ENCODE results near the gene CEP70. TPM values are rescaled to one million over a fixed set of nuclear protein-coding genes. Genes with fewer than 3 reads are reported as not detected.
"Not testable (repeated sequence)": the region's sequence is repeated elsewhere in the genome, so short reads cannot be mapped to it uniquely, and the experiment has no call there.

CEP70 gene
- total RNA-seq, 1 donor from 2014 or later = 13.9 TPM

DNA sequence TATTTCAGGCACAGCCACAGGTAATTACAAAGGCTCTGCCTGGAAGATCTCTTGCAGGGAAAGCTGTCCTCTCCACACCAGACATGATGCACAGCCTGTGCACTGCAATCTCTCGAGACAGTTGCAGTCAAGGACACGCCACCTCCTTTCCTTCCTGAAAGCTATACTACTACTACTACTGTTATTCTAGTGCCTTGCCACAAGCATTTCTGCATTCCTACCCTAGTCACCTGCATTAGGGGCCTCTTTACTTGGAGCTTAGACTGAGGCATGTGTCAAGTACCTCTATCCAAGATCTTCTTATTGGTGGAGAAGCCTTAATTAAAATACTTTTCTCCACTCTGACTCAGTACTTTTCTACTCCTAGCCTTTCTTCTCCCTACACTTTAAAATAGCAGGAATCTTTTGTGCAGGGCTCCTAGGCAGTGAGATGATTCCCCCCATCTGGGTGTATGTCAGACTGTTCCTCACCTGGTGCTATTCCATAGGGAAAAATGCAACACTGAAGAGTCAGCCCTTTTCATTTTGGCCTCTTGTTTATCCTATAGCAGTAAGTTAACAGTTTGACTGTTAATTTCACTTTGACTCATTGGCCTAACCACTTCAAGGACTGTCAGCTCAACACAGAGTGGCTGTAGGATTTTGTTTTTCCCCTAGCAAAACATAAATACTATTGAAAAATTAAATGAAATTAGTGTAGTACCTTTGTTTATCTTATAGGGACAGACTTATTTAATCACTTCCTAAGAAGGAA is 80.8 kb downstream of the CEP70 start:
- DNase-seq (ENCODE audit: low read depth in 2 of 2) = no peak

DNA sequence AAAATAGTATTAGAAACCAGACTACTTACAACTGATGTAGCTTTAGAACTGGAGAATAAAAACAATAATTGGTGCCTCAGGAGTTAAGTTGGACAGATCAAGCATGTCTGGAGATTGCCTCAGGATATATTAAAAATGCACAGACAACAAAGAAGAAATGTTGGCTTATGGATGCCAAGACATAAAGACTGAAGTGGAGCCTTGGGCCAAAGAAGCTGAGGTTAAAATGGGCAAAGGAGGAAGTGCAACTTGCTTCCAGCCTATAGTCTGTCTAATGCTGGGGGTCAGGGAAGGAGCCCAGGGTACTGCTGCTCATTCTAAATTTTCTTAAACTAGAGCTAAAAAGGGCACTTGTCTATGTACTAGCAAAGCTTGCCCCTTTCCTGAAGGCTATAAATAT is 82.1 kb downstream of the CEP70 start:
- no peak for DNase-seq (ENCODE audit: low read depth in 2 of 2)

DNA sequence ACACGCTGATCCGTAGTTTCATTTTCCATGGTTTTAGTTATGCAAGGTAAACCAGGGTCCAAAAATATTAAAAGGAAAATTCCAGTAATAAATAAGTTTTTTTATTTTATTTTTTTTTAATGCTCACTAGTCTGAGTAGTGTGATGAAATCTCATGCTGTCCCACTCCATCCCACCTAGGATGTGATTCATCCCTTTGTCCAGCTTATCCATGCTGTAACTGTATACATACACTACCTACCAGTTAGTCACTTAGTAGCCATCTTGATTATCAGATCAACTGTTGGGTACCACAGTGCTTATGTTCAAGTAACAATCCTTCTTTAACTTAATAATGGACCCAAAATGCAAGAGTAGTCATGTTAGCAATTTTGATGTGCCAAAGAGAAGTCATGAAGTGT is 84.5 kb downstream of the CEP70 start:
- DNase-seq (ENCODE audit: low read depth in 2 of 2) = no peak

DNA sequence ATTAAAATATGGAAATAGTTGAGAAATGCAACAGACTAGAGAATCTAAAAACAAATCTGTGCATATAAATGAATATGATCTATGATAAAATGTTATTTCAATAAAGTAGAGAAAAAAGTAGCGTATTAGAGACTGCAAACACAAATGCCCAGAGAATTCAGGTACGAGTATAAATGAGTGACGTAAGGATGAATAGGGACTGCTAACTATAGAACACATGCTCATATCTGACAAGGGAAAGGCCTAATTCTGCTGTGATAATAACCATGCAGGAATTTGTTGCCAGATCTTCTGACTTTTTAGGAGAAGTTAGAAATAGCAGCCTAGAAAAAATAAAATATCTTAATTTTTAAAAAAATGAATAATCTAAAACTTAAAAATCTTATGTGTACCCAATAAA is 86.5 kb downstream of the CEP70 start:
- DNase-seq (ENCODE audit: low read depth in 2 of 2) = no peak

DNA sequence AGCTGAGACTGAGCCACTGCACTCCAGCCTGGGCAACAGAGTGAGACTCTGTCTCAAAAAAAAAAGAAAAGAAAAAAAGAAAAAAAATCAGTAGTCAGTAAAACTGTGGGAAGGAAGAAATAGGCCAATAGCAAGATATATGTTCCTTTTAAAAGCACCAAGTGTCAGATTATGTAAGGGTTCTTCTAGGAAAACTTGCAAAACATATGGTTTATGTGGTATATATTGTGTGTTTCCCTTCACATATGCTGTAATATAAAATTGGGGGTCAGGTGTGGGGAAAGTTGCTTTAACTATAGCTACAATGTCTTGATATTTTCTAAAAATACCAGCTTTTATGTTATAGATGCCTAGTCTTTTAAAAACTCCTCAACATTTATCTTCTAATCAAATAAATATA is 95.1 kb downstream of the CEP70 start:
- DNase-seq (ENCODE audit: low read depth in 2 of 2) = no peak

DNA sequence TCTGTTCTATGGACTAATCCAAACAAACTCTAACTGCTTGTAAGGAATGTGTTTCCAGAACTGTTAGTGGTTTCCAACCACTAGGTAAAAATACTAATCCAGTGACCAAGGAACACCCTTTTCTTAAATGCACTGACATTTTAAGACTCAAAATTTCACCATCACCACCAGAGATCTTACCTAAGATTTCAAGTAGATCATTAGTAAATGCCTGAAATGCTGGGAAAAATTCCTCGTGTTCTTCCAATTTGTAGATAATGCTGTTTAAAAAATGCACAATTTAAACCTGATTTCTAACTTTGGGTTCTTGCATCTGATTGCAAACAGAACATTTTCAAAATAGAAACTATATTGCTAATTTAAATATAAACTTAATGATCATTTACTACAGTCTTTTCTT is 96.2 kb downstream of the CEP70 start:
- no peak for DNase-seq (ENCODE audit: low read depth in 2 of 2)

DNA sequence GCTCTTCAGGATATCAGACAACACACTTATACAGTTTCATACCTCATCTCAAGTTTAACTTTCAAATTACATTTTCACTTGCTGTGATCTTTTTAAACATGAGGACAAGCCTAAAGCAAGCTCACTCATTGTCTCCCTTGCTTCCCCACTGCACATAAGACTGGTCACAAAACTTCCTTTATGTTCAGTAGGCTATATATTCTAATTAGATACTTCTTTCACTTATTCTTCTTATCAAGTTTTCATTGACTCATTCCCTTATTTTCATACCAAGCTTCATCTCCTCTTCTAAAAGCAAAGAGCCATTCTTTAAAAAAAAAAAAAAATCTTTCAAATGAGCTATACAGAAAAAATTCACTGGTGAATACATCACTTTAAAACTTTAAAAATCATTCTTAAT is 97.0 kb downstream of the CEP70 start:
- DNase-seq (ENCODE audit: low read depth in 2 of 2) = no peak

DNA sequence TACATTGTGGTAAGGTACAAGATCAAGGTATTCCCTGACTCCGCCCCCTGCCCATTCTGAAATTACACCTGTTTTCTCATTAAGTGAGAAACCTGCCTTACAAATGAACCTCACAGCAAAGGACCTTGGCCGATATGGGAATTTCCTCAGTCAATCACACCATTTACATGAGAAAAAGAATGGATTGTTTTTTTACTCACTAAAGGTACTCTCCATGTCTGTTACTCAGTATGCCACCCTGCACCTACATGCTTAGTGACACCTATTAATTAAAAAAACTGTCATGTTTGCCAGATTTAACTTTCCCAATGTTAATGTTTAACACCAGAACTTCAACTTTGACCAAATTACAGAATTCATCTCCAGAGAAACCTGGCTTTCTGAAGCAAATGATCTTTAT is 97.6 kb downstream of the CEP70 start:
- DNase-seq (ENCODE audit: low read depth in 2 of 2) = no peak

DNA sequence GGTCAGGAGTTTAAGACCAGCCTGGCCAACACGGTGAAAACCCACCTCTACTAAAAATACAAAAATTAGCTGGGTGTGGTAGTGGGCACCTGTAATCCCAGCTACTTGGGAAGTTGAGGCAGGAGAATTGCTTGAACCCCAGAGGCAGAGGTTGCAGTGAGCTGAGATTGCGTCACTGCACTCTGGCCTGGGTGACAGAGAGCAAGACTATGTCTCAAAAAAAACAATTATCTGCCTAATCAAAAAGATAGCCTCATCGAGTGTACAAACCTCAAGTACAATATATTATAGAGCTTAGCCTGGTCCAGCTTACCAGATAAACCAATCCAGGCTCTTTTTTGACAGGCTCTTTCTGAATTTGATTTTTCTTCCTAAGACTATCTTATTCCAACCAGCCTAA is 98.4 kb downstream of the CEP70 start:
- DNase-seq (ENCODE audit: low read depth in 2 of 2) = not testable (repeated sequence)

DNA sequence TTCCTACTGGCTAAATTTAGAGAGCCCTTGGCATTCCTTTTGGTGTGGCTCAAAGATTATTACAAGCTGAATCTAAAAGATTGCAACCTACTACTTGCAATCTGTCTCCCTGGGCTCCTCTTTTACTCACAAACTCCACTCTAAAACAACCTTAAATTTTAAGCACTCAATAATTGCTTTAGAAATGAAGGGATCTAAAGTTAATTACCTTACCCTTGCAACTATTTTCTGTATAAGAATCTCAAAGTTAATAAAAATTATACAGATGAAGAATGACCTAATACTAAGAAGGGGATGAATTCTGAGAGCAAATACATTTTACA is 99.5 kb downstream of the CEP70 start:
- no peak for DNase-seq (ENCODE audit: low read depth in 2 of 2)

DNA sequence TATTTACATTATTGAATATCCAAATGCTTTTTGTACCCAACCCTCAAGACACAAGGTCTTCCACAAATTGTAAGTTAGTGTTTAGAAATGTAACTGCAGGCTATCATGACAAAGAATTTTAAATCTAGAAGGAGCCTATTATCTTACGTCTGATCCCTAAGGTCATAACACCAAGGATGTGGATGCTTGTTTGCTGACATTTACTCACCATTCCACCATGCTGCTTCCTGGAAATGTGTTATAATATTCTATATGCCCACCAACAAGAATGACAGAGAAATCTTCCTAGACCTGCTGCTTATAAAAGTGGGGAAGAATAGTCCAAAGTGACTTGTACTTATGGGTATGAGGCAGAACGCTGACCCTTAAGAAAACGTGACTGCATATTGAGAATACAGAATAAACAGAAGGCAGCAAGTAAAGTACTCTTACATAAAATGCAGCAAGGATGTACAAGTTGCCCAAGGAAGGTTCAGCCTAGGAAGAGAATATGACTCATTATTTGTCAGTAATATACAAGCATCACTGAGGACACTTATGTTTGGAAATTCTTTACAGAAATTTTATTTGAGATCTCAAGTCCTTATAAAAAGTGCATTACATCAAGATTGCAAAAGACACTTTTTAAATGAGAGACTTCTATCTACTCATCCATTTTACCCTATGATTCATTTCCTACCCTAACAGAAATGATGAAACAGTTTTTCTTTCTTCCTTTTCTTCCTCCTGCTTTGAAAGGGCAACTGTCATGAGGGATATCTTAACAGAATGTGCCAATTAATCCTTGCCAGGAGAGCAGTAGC is 100.1 kb downstream of the CEP70 start:
- peak in 1 of 2 donors; percentile 44 for DNase-seq (ENCODE audit: low read depth in 2 of 2)

DNA sequence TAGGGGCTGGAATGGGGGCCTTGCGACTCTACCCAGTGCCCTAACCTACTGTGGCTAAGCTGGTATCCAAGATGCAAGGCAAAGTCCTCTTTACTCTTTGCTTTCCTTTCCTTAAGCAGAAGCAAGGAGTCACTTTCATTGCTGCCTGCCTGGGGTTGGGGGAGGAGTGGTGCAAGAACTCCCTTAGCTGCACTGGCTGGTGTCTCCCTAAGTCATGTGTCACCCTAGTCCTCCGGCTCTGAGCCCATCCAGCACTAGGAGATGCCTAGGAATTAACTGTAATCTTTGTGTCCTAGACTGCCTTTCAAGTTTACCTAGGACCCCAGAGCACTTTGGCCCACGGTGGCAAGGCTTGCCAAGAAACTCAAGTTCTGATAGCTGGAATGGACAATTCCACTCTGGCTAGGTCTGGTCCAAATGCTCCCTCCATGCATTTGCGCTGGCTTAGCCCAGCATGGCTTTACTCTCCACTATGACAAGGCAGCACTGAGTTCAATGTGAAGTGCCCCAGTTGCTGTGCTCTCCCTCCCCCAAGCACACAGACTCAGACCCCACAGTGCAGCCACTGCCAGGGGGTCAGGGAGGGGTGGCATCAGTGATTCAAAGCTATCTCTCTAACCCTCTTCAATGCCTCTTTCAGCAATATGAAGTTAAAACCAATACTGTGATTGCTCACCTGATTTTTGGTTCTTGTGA is 100.9 kb downstream of the CEP70 start:
- no peak for DNase-seq (ENCODE audit: low read depth in 2 of 2)

DNA sequence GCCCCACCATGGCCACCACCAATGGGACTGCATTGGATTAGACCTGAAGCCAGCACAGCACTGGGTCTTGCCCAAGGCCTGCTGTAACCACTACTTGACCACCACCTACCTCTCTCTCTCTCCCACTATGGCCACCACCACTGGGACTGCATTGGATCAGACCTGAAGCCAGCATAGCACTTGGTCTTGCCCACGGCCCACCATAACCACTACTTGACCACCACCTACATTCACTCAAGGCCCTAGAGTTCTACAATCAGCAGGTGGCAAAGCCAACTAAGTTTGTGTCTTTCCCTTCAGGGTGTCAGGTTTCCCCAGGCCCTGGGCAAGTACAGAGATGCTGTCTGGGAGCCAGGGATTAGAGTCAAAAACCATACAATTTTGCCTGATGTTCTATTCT is 102.1 kb downstream of the CEP70 start:
- DNase-seq (ENCODE audit: low read depth in 2 of 2) = no peak

DNA sequence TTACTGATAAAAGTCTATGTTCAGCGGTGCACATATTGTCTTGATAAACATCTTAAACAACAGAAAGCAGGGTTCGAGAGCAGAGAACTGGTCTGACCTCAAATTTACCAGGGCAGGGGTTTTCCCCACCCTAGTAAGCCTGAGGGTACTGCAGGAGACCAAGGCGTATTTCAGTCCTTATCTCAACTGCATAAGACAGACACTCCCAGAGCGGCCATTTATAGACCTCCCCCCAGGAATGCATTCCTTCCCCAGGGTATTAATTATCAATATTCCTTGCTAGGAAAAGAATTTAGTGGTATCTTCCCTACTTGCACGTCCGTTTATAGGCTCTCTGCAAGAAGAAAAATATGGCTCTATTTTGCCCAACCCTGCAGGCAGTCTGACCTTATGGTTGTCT is 107.5 kb downstream of the CEP70 start:
- DNase-seq (ENCODE audit: low read depth in 2 of 2) = not testable (repeated sequence)

DNA sequence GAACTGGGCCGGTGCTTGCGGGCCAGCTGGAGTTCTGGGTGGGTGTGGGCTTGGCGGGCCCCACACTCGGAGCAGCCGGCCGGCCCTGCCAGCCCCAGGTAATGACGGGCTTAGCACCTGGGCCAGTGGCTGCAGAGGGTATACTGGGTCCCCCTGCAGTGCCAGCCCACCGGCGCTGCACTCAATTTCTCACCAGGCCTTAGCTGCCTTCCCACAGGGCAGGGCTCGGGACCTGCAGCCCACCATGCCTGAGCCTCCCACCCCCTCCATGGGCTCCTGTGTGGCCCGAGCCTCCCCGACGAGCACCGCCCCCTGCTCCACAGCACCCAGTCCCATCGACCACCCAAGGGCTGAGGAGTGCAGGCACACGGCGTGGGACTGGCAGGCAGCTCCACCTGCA is 109.4 kb downstream of the CEP70 start:
- DNase-seq (ENCODE audit: low read depth in 2 of 2) = not testable (repeated sequence)

DNA sequence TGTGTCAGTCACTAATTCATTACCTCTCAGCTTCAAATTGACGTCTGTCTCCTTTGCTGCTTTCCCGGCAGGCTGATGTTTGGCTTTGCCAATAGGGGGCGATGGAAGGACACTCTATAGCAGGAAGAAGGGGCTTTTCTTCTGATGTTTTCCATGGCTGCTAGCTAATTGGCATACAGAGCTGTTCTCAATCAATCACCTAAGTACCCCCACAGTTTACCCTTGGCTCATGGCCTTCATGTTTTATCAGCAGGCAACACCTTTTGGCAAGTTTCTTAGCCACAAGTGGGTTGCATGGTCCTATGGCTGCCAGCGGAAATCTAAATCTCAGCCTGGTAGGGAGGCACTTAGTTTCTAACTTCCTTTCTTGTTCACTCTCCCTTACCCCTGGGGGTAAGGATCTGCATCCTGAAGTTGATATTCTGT is 114.6 kb downstream of the CEP70 start:
- peak; percentile 52 to 56 for DNase-seq (ENCODE audit: low read depth in 2 of 2)

DNA sequence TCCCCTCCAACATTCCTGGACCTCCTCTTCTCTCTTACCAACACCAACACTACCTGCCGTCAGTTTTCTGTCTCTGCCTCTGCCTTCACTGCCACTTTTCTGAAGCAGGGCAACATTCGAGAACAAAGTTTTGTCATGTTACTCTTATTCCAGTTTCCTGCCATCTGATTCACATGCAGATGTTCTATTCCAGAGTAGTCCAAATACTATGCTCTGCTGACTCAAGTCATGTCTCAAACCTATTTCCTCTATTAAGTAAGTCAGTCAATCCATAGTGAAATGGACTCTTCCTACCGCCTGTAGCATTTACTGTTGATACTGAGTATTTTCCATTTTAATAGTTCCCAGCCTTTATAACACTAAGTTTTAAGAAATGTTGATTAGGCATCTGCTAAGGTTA is 116.3 kb downstream of the CEP70 start:
- DNase-seq (ENCODE audit: low read depth in 2 of 2) = no peak

DNA sequence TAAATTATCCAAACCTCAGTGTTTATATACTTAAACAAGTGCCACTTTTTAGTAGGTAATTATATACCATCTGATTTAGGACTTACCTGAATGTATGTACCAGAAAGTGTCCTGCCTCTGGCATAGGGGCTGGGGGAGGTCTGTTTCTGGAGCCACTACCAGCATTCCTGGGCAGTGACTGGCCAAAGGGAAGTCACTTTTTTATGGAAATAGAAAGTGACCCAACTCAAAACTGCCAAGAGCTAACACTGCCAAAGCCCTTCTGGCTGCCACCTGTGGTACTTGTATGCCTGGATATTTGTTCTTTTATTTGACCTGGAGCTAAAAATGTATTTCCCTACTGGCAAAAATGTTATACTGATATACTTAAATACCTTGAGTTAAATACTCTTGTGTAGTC is 116.9 kb downstream of the CEP70 start:
- no peak for DNase-seq (ENCODE audit: low read depth in 2 of 2)

DNA sequence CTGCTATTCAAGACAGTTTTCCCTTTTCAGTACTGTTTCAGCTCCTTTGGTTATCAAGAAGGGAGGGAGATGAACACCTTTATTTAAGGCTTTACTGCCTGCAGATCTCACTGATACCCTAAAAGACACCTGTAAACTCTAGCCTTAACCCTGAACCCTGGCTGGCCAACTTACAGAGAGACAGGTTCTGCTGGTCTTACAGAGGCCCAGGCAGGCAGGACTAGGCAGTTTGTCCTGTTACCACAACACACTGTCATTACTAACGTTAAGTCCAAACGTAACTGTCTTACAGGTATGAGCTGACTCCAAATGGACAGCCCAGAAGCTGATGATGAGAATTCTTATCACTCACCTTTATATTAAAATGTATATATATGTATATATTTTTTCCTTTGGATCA is 117.5 kb downstream of the CEP70 start:
- DNase-seq (ENCODE audit: low read depth in 2 of 2) = no peak

DNA sequence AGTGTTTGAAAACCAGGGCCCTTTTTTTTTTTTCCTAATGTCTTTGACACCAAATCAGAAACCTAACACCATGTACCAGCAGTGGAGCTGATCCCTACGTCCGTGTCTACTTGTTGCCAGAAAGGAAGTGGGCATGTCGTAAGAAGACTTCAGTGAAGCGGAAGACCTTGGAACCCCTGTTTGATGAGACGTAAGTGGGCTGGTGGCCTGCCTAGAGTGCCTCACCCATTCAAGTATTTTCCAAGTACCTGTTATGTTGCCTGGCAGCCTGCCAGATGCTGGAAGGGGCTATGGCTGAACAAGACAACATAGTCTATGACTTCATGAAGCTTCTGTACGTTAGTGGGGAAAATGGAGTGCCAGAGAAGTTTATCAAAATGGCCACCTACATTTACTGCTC is 119.9 kb downstream of the CEP70 start:
- no peak for DNase-seq (ENCODE audit: low read depth in 2 of 2)

DNA sequence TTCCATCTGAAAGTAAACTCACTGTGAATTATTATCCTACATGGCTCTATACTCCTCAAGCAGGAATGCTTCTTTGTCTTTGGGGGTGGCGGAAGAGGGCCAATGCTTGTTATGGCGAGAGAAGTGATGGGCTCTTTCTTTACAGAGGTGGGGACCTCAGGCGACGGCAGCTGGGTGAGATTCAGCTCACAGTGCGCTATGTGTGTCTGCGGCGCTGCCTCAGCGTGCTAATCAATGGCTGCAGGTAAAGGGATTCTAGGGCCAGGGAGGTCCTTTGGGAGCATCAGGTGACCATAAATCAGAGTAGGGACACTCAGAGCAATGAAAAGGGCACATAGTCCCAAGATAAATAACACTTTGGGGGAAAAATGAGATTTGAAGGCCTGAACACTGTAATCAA is 120.7 kb downstream of the CEP70 start:
- DNase-seq (ENCODE audit: low read depth in 2 of 2) = no peak

DNA sequence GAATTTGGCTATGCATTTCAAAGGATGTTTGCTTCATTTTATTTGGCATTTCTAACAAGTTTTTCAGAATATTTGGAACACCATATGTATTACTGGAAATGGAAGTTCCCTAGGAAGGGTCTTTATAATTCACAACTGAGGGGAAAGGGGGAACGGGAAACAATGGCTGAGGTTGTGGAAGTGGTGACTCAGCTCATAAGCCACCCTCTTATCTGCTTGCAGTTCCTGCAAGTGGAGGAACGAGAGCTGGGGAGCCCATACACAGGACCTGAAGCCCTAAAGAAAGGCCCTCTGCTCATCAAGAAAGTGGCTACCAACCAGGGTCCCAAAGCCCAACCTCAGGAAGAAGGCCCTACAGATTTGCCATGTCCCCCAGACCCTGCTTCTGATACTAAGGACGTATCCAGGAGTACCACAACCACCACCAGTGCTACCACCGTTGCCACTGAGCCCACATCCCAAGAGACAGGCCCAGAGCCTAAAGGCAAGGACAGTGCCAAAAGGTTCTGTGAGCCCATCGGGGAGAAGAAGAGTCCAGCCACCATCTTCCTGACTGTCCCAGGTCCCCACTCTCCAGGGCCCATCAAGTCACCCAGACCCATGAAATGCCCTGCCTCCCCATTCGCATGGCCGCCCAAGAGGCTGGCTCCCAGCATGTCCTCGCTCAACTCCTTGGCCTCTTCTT is 121.8 kb downstream of the CEP70 start:
- no peak for DNase-seq (ENCODE audit: low read depth in 2 of 2)

All from lung microvascular endothelial cell (primary cell).